Suppressor macrophage treated with lipopolysaccharide for 1 hour (primary cell): ENCODE results near the gene ITGB7.
"Not testable (repeated sequence)": the region's sequence is repeated elsewhere in the genome, so short reads cannot be mapped to it uniquely, and the experiment has no call there.

Experiments
- DNase-seq, 3 donors: peaks; one replicate each; pipeline ENCODE4 v3.0.0-alpha.2; 2020 to 2022

Gene ITGB7

GRCh38 chr12:53177447-53177846 lies 29.6 kb downstream of the ITGB7 start:
- DNase-seq, result not testable (repeated sequence)

GRCh38 chr12:53176750-53177149 lies 30.3 kb downstream of the ITGB7 start:
- no peak for DNase-seq

- DNase-seq, result peak; percentile 53 to 54 (median 54)
Observed at GRCh38 chr12:53174881-53175491, 32.1 kb downstream of the ITGB7 start.

GRCh38 chr12:53173085-53173715 lies 33.9 kb downstream of the ITGB7 start:
- no peak for DNase-seq

GRCh38 chr12:53172352-53172751 lies 34.7 kb downstream of the ITGB7 start:
- DNase-seq, result no peak

- no peak for DNase-seq
Observed at GRCh38 chr12:53171725-53172329, 35.2 kb downstream of the ITGB7 start.

GRCh38 chr12:53170876-53171724 lies 36.0 kb downstream of the ITGB7 start:
- no peak for DNase-seq

- DNase-seq, result no peak
Observed at GRCh38 chr12:53170215-53170614, 36.8 kb downstream of the ITGB7 start.

- DNase-seq, result no peak
Observed at GRCh38 chr12:53169644-53170043, 37.4 kb downstream of the ITGB7 start.

- no peak for DNase-seq
Observed at GRCh38 chr12:53166837-53167236, 40.2 kb downstream of the ITGB7 start.

GRCh38 chr12:53163008-53163407 lies 44.0 kb downstream of the ITGB7 start:
- DNase-seq, result not testable (repeated sequence)

GRCh38 chr12:53161119-53161911 lies 45.7 kb downstream of the ITGB7 start:
- no peak for DNase-seq

GRCh38 chr12:53160673-53161072 lies 46.4 kb downstream of the ITGB7 start:
- DNase-seq, result no peak

- no peak for DNase-seq
Observed at GRCh38 chr12:53160000-53160399, 47.1 kb downstream of the ITGB7 start.

GRCh38 chr12:53159195-53159839 lies 47.7 kb downstream of the ITGB7 start:
- peak; percentile 78 to 86 (median 85) for DNase-seq

GRCh38 chr12:53152390-53152789 lies 54.7 kb downstream of the ITGB7 start:
- no peak for DNase-seq

GRCh38 chr12:53151039-53151438 lies 56.0 kb downstream of the ITGB7 start:
- no peak for DNase-seq

GRCh38 chr12:53147653-53148052 lies 59.4 kb downstream of the ITGB7 start:
- DNase-seq, result no peak

GRCh38 chr12:53147181-53147580 lies 59.9 kb downstream of the ITGB7 start:
- DNase-seq, result no peak

GRCh38 chr12:53145383-53146260 lies 61.4 kb downstream of the ITGB7 start:
- no peak for DNase-seq

- DNase-seq, result no peak
Observed at GRCh38 chr12:53143355-53143754, 63.7 kb downstream of the ITGB7 start.
